Activated CD8-positive, alpha-beta T cell treated with anti-CD3 and anti-CD28 coated beads, Interleukin-2, amount 10 ng/mL, durations not matched to agents 7 days and 5 days (primary cell): ENCODE data around the gene NDST1. TPM values are rescaled to one million over a fixed set of nuclear protein-coding genes. Genes with fewer than 3 reads are reported as not detected.
A peak's percentile ranks its signal among the peaks of the same experiment; 100 is the strongest.

Experiments used
- ATAC-seq: fragments of 150-1000 bp; cut with Tn5 transposase; one replicate; pipeline ENCODE4 v1.10.0; 2021; ENCODE audit warnings: moderate library complexity
- CTCF ChIA-PET: fragments of 350-600 bp; sonication (Branson Sonifier 250); formaldehyde crosslinking; loops from one replicate; lab custom pipeline; 2021; ENCODE audit warnings: antibody characterized with exemption; lab: Charles Lee
- POLR2A ChIA-PET: fragments of 350-600 bp; sonication (Branson Sonifier 250); formaldehyde crosslinking; loops from one replicate; lab custom pipeline; 2021; ENCODE audit warnings: antibody characterized with exemption; lab: Charles Lee
- DNase-seq: peaks from one replicate; pipeline ENCODE4 v3.0.0-alpha.2; 2020
- H3K27ac Mint-ChIP-seq: one replicate; pipeline ENCODE4 v1.8.0; 2021; ENCODE audit warnings: mild to moderate bottlenecking, mixed read lengths
- H3K27me3 Mint-ChIP-seq: one replicate; pipeline ENCODE4 v1.8.0; 2021; ENCODE audit warnings: low read depth, mixed read lengths
- H3K36me3 Mint-ChIP-seq: one replicate; pipeline ENCODE4 v1.8.0; 2021; ENCODE audit warnings: low read depth, mixed read lengths
- H3K4me1 Mint-ChIP-seq: one replicate; pipeline ENCODE4 v1.8.0; 2021; ENCODE audit warnings: low read depth, mixed read lengths
- H3K4me3 Mint-ChIP-seq: one replicate; pipeline ENCODE4 v1.8.0; 2021; ENCODE audit warnings: mild to moderate bottlenecking, mixed read lengths
- H3K9me3 Mint-ChIP-seq: one replicate; pipeline ENCODE4 v1.8.0; 2022; ENCODE audit warnings: mixed read lengths; ENCODE audit not compliant: insufficient read depth
- total RNA-seq, 2 experiments: library from RNA; stranded (reverse); gene quantifications; one replicate each; pipeline ENCODE4 v1.2.3, GENCODE V29; 2021

The NDST1 gene
- total RNA-seq, 2 experiments from 2014 or later: 0.63 TPM

DNA sequence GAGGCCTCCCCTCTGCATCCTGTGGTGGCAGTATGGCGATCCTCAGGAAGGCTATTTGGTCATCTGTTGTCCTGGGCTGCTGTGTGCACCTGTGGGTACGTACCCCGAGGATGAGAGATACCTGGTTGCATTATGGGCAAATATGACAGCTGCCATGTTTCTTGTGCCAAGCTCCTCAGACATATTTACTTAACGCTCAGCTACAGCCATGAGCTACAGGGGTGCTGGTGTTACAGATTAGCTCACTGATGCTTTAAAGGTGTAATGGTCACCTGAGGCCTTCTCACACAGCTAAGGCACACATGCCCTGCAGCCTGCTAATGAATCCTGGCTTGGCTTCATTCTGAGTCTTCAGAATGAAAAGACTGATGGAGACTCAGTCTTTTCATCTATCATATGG, 12.0 kb downstream of the NDST1 start:
- Mint-ChIP-seq H3K9me3 (no peaks in the 10 kb centered on the region), H3K4me1 (no peaks in the 10 kb centered on the region), H3K27me3 (no peaks in the 10 kb centered on the region), H3K4me3 (no peak overlapping the region), H3K36me3 (no peaks in the 10 kb centered on the region), H3K27ac (no peak overlapping the region)
- ChIA-PET POLR2A (no interaction called here), CTCF (interaction anchor here (1.0 kb wide), 1 partner anchor 25 kb away, joined by 3 read pairs; no protein-coding TSS in a partner anchor)
- no peak for DNase-seq
- no peak for ATAC-seq

DNA sequence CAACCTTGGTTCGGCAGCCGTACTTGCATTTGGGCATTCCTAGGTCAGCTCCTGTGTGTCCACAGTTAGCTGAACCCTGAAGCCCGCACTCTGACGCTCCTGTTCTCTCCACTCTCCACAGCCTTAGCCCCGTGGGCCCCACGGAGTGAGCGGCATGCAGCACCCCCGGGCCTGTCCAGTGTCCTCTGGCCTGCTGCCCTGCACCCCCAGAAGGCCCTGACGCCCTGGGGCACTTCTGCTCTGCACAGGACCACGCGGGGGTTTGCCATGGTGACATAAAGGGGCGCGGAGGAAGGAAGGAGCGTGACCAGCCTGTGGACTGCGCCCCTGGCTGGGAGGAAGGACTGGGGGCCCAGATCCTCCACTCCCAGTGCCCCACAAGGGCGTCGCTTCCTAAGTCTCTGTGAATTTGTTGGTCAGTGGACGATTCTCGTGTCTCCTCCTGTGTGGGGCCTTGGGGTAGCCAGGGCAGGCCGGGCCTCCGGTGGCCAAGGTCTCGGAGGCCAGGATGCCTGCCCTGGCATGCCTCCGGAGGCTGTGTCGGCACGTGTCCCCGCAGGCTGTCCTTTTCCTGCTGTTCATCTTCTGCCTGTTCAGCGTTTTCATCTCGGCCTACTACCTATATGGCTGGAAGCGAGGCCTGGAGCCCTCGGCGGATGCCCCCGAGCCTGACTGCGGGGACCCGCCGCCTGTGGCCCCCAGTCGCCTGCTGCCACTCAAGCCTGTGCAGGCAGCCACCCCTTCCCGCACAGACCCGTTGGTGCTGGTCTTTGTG, 13.0 kb downstream of the NDST1 start:
- no peaks in the 10 kb centered on the region for H3K36me3 Mint-ChIP-seq
- POLR2A ChIA-PET: no interaction called here

DNA sequence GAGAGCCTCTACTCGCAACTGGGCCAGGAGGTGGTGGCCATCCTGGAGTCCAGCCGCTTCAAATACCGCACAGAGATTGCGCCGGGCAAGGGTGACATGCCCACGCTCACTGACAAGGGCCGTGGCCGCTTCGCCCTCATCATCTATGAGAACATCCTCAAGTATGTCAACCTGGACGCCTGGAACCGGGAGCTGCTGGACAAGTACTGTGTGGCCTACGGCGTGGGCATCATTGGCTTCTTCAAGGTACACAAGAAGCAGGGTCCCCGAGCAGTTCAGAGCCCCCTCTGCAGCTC, 13.5 kb downstream of the NDST1 start:
- ChIA-PET CTCF (no interaction called here), POLR2A (no interaction called here)
- no peaks in the 10 kb centered on the region for H3K36me3 Mint-ChIP-seq
- no peaks in the 10 kb centered on the region for H3K4me1 Mint-ChIP-seq
- H3K9me3 Mint-ChIP-seq: no peaks in the 10 kb centered on the region
- DNase-seq (no peak), ATAC-seq (no peak)
- H3K27me3 Mint-ChIP-seq: no peaks in the 10 kb centered on the region
- no peak overlapping the region for H3K4me3 Mint-ChIP-seq
- H3K27ac Mint-ChIP-seq: no peak overlapping the region

More for the DNA sequence above, 13.0 kb downstream of the NDST1 start:
- ATAC-seq (no peak), DNase-seq (no peak)
- no peak overlapping the region for H3K4me3 Mint-ChIP-seq
- CTCF ChIA-PET: no interaction called here
- H3K9me3 Mint-ChIP-seq: no peaks in the 10 kb centered on the region
- H3K4me1 Mint-ChIP-seq: no peaks in the 10 kb centered on the region
- H3K27ac Mint-ChIP-seq: no peak overlapping the region
- H3K27me3 Mint-ChIP-seq: no peaks in the 10 kb centered on the region

DNA sequence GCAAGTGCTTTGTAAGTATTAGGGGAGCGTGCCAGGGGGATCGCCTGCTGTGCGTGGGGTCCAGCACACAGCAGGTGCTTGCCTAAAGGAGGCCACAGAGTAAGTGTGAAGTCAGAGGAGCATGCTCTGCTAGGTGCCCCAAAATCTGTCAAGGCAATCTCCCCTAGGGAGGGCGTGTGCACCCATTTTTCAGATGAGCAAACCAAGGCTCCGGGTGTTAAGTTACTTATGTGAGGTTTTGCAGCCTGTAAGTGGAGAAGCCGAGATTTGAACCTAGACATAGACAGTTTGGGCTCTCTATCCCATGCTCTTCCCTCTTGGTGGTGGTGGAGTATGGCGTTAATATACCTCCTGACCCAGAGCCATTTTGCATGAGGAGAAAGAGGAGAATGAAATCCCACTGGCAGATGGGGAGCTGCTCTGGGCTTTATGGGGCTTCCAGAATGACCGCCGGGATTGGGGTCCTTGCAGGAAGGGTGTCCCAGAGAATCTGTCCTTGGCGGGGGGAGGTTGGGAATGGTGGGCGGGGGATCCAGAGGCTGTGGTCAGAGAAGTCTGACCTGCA, 14.1 kb downstream of the NDST1 start:
- POLR2A ChIA-PET: no interaction called here
- Mint-ChIP-seq H3K4me1 (peaks cover under 1% of the 10 kb centered on the region), H3K27ac (no peak overlapping the region), H3K9me3 (no peaks in the 10 kb centered on the region), H3K27me3 (no peaks in the 10 kb centered on the region), H3K4me3 (no peak overlapping the region), H3K36me3 (no peaks in the 10 kb centered on the region)
- CTCF ChIA-PET: interaction anchor here (4.2 kb wide), 1 partner anchor 63 kb away, joined by 45 read pairs; no protein-coding TSS in a partner anchor
- ATAC-seq: no peak
- DNase-seq: no peak

DNA sequence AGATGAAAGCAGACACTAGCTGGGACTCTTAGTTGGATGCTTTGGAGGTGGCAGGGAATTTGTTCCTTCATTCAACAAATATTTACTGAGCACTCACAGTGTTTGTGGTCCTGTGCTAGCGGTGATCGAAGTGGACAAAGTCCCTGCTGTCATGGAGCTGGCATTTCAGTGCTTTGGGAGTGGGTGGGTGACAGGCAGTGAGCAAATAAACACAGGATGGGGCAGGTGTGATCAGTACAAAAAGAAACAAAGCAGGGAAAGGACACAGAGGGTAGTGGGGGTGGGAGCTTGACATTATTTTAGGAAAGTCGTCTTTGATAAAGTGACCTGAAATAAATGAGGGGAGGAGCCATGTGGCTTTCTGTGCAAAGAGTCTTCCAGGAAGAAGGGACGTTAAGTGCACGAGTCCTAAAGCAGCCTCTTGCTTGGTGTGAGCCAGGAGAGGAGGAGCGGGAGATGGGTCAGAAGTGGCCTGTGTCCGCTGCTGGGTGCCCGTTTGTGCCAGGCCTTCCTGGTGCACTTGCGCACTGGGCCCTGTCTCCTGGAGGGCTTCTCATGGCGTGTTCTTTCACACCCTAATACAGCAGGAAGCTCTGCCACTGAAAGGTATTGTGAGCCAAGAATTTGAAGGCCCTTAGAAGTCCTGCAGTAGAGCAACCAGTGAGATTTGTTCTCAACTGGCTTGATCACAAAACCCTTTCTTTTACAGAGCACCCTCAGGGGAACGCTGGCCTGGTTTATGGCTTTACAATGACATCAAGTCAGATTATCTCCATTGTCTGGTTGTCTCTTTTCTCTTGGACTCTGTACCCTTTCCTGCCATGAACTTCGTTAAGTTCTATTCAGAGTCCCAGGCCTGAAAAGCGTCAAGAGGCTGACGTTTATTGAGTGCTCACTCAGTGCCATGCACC, 14.8 kb downstream of the NDST1 start:
- Mint-ChIP-seq H3K36me3 (no peaks in the 10 kb centered on the region), H3K4me1 (peaks cover 5% of the 10 kb centered on the region), H3K27me3 (no peaks in the 10 kb centered on the region), H3K27ac (no peak overlapping the region), H3K4me3 (no peak overlapping the region), H3K9me3 (no peaks in the 10 kb centered on the region)
- ATAC-seq (no peak), DNase-seq (no peak)
- CTCF ChIA-PET: interaction anchor here (4.2 kb wide), 1 partner anchor 64 kb away, joined by 45 read pairs; no protein-coding TSS in a partner anchor
- POLR2A ChIA-PET: no interaction called here

DNA sequence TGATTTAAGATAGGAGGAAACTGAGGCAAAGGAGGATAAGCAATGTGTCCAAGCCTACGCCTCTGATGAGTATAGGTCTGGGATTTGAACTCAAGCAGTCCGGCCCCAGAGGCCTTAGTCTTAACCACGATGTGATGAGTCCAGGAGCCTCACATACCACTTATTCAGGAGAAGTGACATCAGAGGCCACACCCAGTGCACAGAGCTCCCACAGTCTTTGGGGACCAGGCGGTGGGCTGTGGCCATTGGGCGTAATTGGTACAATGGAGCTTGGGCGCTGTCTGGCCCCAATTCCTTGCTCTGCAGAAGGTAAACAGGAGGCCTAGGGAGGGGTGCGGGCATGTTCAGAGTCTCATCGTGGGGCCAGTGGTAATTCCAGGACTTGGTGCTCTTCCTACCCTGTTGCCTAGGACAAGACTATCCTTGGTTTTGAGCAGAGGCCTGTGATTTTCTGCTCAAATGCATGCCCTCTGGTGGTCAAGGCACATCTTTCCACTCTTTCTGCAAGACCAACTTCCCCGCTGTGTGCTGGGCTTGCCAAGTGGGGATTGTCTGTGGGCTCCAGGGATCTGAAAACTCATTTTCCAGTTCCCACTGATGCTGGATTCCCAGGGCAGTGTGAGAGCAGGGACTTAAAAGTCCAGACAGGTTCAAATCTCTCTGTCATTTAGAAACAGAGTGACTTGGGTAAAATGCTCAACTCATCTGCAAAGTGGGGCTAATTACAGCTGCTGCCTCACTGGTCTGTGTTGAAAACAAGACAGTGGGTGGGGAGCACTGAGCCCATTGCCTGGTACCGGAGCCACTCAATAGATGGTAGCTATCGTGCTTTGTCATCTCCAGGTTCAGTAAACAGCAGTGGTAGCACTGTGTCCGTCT, 15.8 kb downstream of the NDST1 start:
- H3K36me3 Mint-ChIP-seq: no peaks in the 10 kb centered on the region
- H3K4me3 Mint-ChIP-seq: no peak overlapping the region
- peaks cover 5% of the 10 kb centered on the region for H3K4me1 Mint-ChIP-seq
- POLR2A ChIA-PET: interaction anchor here (0.5 kb wide), 1 partner anchor 495 kb away, joined by 3 read pairs; no protein-coding TSS in a partner anchor
- CTCF ChIA-PET: interaction anchor here (1.1 to 4.2 kb wide), 4 partner anchors 10 to 73 kb away, joined by 3 to 45 read pairs (median 4); no protein-coding TSS in a partner anchor
- DNase-seq (peak; percentile 47), ATAC-seq (peak; percentile 69)
- H3K9me3 Mint-ChIP-seq: no peaks in the 10 kb centered on the region
- H3K27ac Mint-ChIP-seq: no peak overlapping the region
- no peaks in the 10 kb centered on the region for H3K27me3 Mint-ChIP-seq

DNA sequence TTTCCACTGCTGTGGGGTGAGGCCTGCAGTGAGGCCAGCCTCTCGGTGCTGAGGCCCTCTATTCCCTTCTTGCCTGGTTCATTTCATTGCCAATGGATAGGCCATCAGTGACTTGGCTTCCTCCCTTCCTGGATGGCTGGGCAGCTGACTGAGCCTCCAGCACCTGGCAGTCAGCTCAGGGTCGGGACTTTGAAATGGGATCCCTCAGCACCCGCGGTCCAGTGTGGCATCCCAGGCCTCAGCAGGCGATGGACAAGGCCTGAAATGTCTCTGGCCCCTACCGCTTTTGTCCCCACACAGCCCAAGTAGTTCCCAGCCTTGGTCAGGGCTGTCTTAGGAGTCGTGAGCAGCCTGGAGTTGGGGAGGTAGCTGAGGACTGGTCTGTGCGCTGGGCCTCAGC, 17.2 kb downstream of the NDST1 start:
- ChIA-PET POLR2A (no interaction called here), CTCF (interaction anchor here (1.2 to 4.2 kb wide), 3 partner anchors 12 to 70 kb away, joined by 3 to 45 read pairs (median 4); no protein-coding TSS in a partner anchor)
- H3K27me3 Mint-ChIP-seq: no peaks in the 10 kb centered on the region
- DNase-seq: no peak
- H3K27ac Mint-ChIP-seq: no peak overlapping the region
- no peaks in the 10 kb centered on the region for H3K9me3 Mint-ChIP-seq
- no peak for ATAC-seq
- H3K36me3 Mint-ChIP-seq: no peaks in the 10 kb centered on the region
- peaks cover 5% of the 10 kb centered on the region for H3K4me1 Mint-ChIP-seq
- H3K4me3 Mint-ChIP-seq: no peak overlapping the region

DNA sequence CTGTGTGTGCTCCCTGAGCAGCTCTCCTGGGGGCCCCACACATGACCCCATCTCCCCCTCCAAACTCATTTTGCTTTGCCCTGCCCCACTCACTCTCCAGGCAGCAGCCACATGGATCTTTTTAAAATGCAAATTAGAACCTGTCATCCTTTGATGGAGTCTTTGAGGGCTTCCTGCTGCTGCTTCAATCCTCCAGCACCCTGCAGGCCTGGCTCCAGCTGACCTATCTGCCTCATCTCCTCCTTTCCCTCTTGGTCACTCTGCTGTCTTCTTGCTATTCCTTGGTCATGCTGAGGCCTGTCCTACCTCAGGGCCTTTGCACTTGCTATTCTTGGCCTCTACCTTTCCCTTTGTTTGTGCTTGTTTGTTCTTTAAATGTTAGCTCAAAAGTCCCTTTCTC, 17.9 kb downstream of the NDST1 start:
- ATAC-seq: no peak
- no peak for DNase-seq
- CTCF ChIA-PET: interaction anchor here (2.0 to 4.2 kb wide), 2 partner anchors 67 to 70 kb away, joined by 4 to 45 read pairs; no protein-coding TSS in a partner anchor
- H3K36me3 Mint-ChIP-seq: no peaks in the 10 kb centered on the region
- no peaks in the 10 kb centered on the region for H3K9me3 Mint-ChIP-seq
- H3K27ac Mint-ChIP-seq: no peak overlapping the region
- H3K4me1 Mint-ChIP-seq: peaks cover 5% of the 10 kb centered on the region
- H3K4me3 Mint-ChIP-seq: no peak overlapping the region
- POLR2A ChIA-PET: no interaction called here
- H3K27me3 Mint-ChIP-seq: no peaks in the 10 kb centered on the region

DNA sequence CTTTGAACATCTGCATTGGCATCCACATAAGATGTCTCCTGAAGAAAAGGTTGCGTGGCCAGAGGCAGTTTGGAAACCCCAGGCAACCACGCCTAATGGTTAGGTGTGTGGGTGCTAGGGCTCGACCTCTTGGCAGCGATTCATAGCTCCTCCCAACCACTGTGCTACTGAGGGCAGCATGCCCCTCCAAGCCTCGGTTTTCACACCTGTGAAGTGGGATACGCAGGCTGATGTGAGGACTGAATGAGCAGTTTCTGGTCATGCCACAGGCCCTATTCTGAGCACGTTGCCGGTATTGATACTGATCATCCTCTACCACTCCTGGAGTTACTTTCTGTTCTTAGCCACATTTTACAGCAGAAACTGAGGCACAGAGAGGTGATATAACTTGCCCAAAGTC, 19.1 kb downstream of the NDST1 start:
- Mint-ChIP-seq H3K27ac (no peak overlapping the region), H3K27me3 (no peaks in the 10 kb centered on the region), H3K36me3 (no peaks in the 10 kb centered on the region), H3K4me1 (peaks cover 5% of the 10 kb centered on the region), H3K9me3 (no peaks in the 10 kb centered on the region), H3K4me3 (no peak overlapping the region)
- DNase-seq (no peak), ATAC-seq (no peak)
- ChIA-PET POLR2A (no interaction called here), CTCF (interaction anchor here (1.2 kb wide), 1 partner anchor 18 kb away, joined by 4 read pairs; no protein-coding TSS in a partner anchor)

DNA sequence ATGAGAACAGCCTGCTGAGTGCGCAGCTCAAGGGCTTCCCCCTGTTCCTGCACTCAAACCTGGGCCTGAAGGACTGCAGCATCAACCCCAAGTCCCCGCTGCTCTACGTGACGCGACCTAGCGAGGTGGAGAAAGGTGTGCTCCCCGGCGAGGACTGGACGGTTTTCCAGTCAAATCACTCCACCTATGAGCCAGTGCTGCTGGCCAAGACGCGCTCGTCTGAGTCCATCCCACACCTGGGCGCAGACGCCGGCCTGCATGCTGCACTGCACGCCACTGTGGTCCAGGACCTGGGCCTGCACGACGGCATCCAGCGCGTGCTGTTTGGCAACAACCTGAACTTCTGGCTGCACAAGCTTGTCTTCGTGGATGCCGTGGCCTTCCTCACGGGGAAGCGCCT, 19.9 kb downstream of the NDST1 start:
- ChIA-PET CTCF (interaction anchor here (1.2 kb wide), 1 partner anchor 17 kb away, joined by 4 read pairs; no protein-coding TSS in a partner anchor), POLR2A (no interaction called here)
- H3K9me3 Mint-ChIP-seq: no peaks in the 10 kb centered on the region
- peaks cover 5% of the 10 kb centered on the region for H3K4me1 Mint-ChIP-seq
- no peaks in the 10 kb centered on the region for H3K27me3 Mint-ChIP-seq
- no peaks in the 10 kb centered on the region for H3K36me3 Mint-ChIP-seq
- H3K27ac Mint-ChIP-seq: no peak overlapping the region
- H3K4me3 Mint-ChIP-seq: no peak overlapping the region
- ATAC-seq: no peak
- DNase-seq: no peak
